Right lobe of liver (tissue), 4 donors: ENCODE results near the gene MED15.

Source experiments
- POLR2A ChIP-seq: fragments of 450-650 bp; IDR thresholded peaks from one replicate; pipeline ENCODE4 v1.6.1; 2017; ENCODE audit warnings: antibody characterized with exemption, mild to moderate bottlenecking
- TF ChIP-seq, protein P1 (sequence below), 4 donors: fragments of 200-600 bp in 3 of 4; fragments of 450-650 bp in 1 of 4; IDR thresholded peaks; one replicate each; pipeline versions ENCODE4 v1.5.1 to v1.8.0; 2016 to 2022; ENCODE audit warnings: antibody characterized with exemption in 4 of 4, mild to moderate bottlenecking in 2 of 4
- donor health status: DM: no; HTN: no; CAD: no.
- donor health status: DM: no; HTN: no; CAD: no.
- donor health status: DM: no; HTN: yes; CAD: no.

DNA sequence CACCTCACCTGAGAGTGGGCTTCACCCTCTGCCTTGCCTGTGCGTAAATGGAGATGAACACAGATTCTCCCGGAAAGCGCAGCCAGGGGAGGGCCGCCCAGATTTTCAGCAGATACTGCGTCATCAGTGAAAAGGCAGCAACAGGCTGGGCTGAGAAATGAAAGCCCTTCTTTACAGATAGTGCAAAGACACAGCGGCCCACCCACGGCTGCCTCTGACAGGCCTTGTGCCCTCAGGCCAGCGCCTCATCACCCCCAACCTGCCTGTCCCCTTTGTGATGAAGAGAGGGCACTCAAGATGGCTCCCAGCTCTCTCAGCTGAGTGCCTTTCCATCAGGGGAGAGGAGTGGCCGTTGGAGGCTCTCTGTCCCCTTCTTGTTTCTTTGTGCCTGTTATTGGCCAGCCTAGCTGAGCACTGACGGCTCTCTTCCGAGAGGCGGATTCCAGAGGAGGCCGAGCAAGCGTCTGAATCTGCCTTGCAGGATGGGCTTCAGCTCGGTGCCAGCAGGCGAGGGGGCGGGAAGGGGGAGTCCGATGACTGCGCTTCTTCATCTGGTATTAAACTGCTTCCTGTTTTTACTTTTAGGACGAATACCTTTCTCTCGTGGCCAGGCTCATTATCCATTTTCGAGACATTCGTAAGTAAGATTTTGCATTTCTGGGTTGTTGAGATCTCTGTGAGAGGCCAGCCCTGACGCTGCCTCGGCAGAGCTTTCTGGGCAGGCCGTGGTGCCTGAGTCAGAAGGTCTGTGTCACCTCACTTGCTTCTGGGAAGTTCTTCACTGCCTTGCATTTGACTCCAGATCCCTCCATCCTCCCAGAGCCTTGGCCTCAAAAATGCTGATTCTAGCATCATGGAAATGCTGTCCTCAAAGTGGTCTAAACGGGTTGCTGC, 43.7 kb downstream of the MED15 start:
- no peak for TF ChIP-seq POLR2A
- TF ChIP-seq, protein P1, sequence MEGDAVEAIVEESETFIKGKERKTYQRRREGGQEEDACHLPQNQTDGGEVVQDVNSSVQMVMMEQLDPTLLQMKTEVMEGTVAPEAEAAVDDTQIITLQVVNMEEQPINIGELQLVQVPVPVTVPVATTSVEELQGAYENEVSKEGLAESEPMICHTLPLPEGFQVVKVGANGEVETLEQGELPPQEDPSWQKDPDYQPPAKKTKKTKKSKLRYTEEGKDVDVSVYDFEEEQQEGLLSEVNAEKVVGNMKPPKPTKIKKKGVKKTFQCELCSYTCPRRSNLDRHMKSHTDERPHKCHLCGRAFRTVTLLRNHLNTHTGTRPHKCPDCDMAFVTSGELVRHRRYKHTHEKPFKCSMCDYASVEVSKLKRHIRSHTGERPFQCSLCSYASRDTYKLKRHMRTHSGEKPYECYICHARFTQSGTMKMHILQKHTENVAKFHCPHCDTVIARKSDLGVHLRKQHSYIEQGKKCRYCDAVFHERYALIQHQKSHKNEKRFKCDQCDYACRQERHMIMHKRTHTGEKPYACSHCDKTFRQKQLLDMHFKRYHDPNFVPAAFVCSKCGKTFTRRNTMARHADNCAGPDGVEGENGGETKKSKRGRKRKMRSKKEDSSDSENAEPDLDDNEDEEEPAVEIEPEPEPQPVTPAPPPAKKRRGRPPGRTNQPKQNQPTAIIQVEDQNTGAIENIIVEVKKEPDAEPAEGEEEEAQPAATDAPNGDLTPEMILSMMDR (IDR thresholded peaks at IDR 0.05) = no peak
